Kidney glomerular epithelial cell (primary cell): ENCODE results near the gene ILKAP.
A peak's percentile ranks its signal among the peaks of the same experiment; 100 is the strongest.

ENCODE experiments used
- DNase-seq: peaks from one replicate; lab custom pipeline; 2025; lab: John Stamatoyannopoulos, UW

Gene ILKAP

GRCh38 chr2:238150686-238151085 lies 52.8 kb downstream of the ILKAP start:
- no peak for DNase-seq

- DNase-seq: no peak
Measured at GRCh38 chr2:238149841-238150572, 53.5 kb downstream of the ILKAP start.

- DNase-seq: no peak
Measured at GRCh38 chr2:238148981-238149380, 54.5 kb downstream of the ILKAP start.

- no peak for DNase-seq
Measured at GRCh38 chr2:238146884-238147544, 56.5 kb downstream of the ILKAP start.

GRCh38 chr2:238145851-238146250 lies 57.6 kb downstream of the ILKAP start:
- no peak for DNase-seq

GRCh38 chr2:238145046-238145445 lies 58.4 kb downstream of the ILKAP start:
- no peak for DNase-seq

GRCh38 chr2:238144262-238144661 lies 59.2 kb downstream of the ILKAP start:
- DNase-seq: no peak

- DNase-seq: peak; percentile 74
Measured at GRCh38 chr2:238143239-238143951, 60.1 kb downstream of the ILKAP start.

- DNase-seq: peak; percentile 5
Measured at GRCh38 chr2:238142382-238143205, 60.9 kb downstream of the ILKAP start.

- DNase-seq: peak; percentile 46
Measured at GRCh38 chr2:238141541-238142318, 61.8 kb downstream of the ILKAP start.

GRCh38 chr2:238140721-238141540 lies 62.6 kb downstream of the ILKAP start:
- DNase-seq: no peak

- DNase-seq: no peak
Measured at GRCh38 chr2:238140040-238140439, 63.5 kb downstream of the ILKAP start.

- DNase-seq: no peak
Measured at GRCh38 chr2:238139196-238140039, 64.1 kb downstream of the ILKAP start.

- no peak for DNase-seq
Measured at GRCh38 chr2:238138331-238139195, 64.9 kb downstream of the ILKAP start, which contains the start of gene KLHL30. Gene KLHL30 (plus strand): TSS chr2:238138668. CDS start chr2:238140755, 2,087 bp downstream.

GRCh38 chr2:238137885-238138284 lies 65.6 kb downstream of the ILKAP start:
- no peak for DNase-seq

GRCh38 chr2:238136820-238137537 lies 66.5 kb downstream of the ILKAP start:
- no peak for DNase-seq

- DNase-seq: no peak
Measured at GRCh38 chr2:238135601-238136150, 67.8 kb downstream of the ILKAP start.
